Glutamatergic neuron (in vitro differentiated cells): Measurements from ENCODE around the gene PFKM. TPM values are rescaled to one million over a fixed set of nuclear protein-coding genes. Genes with fewer than 3 reads are reported as not detected.
"Not testable (repeated sequence)": the region's sequence is repeated elsewhere in the genome, so short reads cannot be mapped to it uniquely, and the experiment has no call there.

Experiments used
- DNase-seq: peaks from one replicate; pipeline ENCODE4 v3.0.0; 2022
- H3K27ac Mint-ChIP-seq: one replicate; pipeline ENCODE4 v1.8.0; 2020; ENCODE audit warnings: mild to moderate bottlenecking, mixed read lengths, inconsistent platforms; ENCODE audit not compliant: unreplicated experiment
- H3K27me3 Mint-ChIP-seq: one replicate; pipeline ENCODE4 v1.8.0; 2020; ENCODE audit warnings: mild to moderate bottlenecking, moderate library complexity, mixed read lengths, inconsistent platforms; ENCODE audit not compliant: unreplicated experiment
- H3K36me3 Mint-ChIP-seq: one replicate; pipeline ENCODE4 v1.8.0; 2020; ENCODE audit warnings: mild to moderate bottlenecking, mixed read lengths, inconsistent platforms; ENCODE audit not compliant: unreplicated experiment
- H3K4me1 Mint-ChIP-seq: one replicate; pipeline ENCODE4 v1.8.0; 2020; ENCODE audit warnings: mild to moderate bottlenecking, low read depth, mixed read lengths, inconsistent platforms; ENCODE audit not compliant: unreplicated experiment
- H3K4me3 Mint-ChIP-seq: one replicate; pipeline ENCODE4 v1.8.0; 2020; ENCODE audit warnings: mild to moderate bottlenecking, mixed read lengths, inconsistent platforms; ENCODE audit not compliant: unreplicated experiment
- H3K9me3 Mint-ChIP-seq: one replicate; pipeline ENCODE4 v1.8.0; 2020; ENCODE audit warnings: mild to moderate bottlenecking, moderate library complexity, mixed read lengths, inconsistent platforms; ENCODE audit not compliant: unreplicated experiment
- total RNA-seq: library from RNA; stranded (reverse); fragmentation: NEBNext Ultra II Directional; extraction: Animal tissue kit (Norgen Biotek cat#: 25700); gene quantifications from one replicate; pipeline ENCODE4 v1.2.1, GENCODE V29; 2021; ENCODE audit not compliant: unreplicated experiment
- TF ChIP-seq, protein P1 (sequence below): fragments of 200-600 bp; sonication (generic); IDR thresholded peaks from one replicate; pipeline ENCODE4 v1.5.0; 2021; ENCODE audit not compliant: partially characterized antibody, unreplicated experiment

PFKM gene
- total RNA-seq, 1 donor from 2014 or later: 169 TPM

- H3K9me3 Mint-ChIP-seq: peaks cover 7% of the 10 kb centered on the region
- H3K27me3 Mint-ChIP-seq: peaks cover 4% of the 10 kb centered on the region
- peaks cover 3% of the 10 kb centered on the region for H3K4me1 Mint-ChIP-seq
- H3K36me3 Mint-ChIP-seq: peaks cover 5% of the 10 kb centered on the region
- TF ChIP-seq, protein P1, sequence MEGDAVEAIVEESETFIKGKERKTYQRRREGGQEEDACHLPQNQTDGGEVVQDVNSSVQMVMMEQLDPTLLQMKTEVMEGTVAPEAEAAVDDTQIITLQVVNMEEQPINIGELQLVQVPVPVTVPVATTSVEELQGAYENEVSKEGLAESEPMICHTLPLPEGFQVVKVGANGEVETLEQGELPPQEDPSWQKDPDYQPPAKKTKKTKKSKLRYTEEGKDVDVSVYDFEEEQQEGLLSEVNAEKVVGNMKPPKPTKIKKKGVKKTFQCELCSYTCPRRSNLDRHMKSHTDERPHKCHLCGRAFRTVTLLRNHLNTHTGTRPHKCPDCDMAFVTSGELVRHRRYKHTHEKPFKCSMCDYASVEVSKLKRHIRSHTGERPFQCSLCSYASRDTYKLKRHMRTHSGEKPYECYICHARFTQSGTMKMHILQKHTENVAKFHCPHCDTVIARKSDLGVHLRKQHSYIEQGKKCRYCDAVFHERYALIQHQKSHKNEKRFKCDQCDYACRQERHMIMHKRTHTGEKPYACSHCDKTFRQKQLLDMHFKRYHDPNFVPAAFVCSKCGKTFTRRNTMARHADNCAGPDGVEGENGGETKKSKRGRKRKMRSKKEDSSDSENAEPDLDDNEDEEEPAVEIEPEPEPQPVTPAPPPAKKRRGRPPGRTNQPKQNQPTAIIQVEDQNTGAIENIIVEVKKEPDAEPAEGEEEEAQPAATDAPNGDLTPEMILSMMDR: no peak
- no peak for DNase-seq
- H3K27ac Mint-ChIP-seq: peak overlapping the region; percentile 38
- H3K4me3 Mint-ChIP-seq: peak overlapping the region; percentile 41
Measured at GRCh38 chr12:48109424-48109823, 9.7 kb upstream of the PFKM start.

- no peaks in the 10 kb centered on the region for H3K27me3 Mint-ChIP-seq
- TF ChIP-seq, protein P1: no peak
- H3K4me3 Mint-ChIP-seq: no peak overlapping the region
- no peaks in the 10 kb centered on the region for H3K4me1 Mint-ChIP-seq
- no peak for DNase-seq
- no peaks in the 10 kb centered on the region for H3K36me3 Mint-ChIP-seq
- no peak overlapping the region for H3K27ac Mint-ChIP-seq
- H3K9me3 Mint-ChIP-seq: peaks cover 7% of the 10 kb centered on the region
Measured at GRCh38 chr12:48110691-48111311, 8.4 kb upstream of the PFKM start.

DNA sequence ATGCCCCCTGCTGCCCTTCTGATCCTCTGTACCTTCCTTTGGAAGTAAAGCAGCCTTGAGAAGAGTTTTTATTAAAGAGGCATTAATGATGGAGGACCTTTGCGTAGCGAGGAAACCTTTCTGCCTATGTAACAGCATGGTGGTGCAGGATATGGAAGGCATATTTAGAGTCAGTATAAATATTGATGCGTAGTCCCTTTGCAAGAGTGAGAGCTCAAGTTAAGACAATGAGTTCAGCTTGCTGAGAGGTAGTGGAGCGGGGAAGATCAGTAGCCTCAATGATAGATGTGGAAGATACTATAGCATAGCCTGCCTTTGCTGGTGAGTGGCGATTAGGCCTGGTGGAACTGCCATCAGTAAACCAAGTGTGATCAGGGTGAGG lies 7.9 kb upstream of the PFKM start:
- not testable (repeated sequence) for H3K9me3 Mint-ChIP-seq, H3K27me3 Mint-ChIP-seq, H3K4me1 Mint-ChIP-seq, H3K4me3 Mint-ChIP-seq, H3K36me3 Mint-ChIP-seq, DNase-seq, H3K27ac Mint-ChIP-seq

- peaks cover 4% of the 10 kb centered on the region for H3K9me3 Mint-ChIP-seq
- TF ChIP-seq, protein P1: no peak
- no peaks in the 10 kb centered on the region for H3K36me3 Mint-ChIP-seq
- peaks cover 8% of the 10 kb centered on the region for H3K4me1 Mint-ChIP-seq
- H3K27ac Mint-ChIP-seq: no peak overlapping the region
- no peak for DNase-seq
- H3K27me3 Mint-ChIP-seq: peaks cover 5% of the 10 kb centered on the region
- no peak overlapping the region for H3K4me3 Mint-ChIP-seq
Measured at GRCh38 chr12:48115957-48116356, 3.2 kb upstream of the PFKM start.

GRCh38 chr12:48118284-48118871 lies 786 bp upstream of the PFKM start:
- H3K27me3 Mint-ChIP-seq: peaks cover 6% of the 10 kb centered on the region
- TF ChIP-seq, protein P1: no peak
- H3K27ac Mint-ChIP-seq: no peak overlapping the region
- peaks cover 9% of the 10 kb centered on the region for H3K4me1 Mint-ChIP-seq
- peak overlapping the region; percentile 98 for H3K4me3 Mint-ChIP-seq
- H3K9me3 Mint-ChIP-seq: peaks cover 4% of the 10 kb centered on the region
- no peaks in the 10 kb centered on the region for H3K36me3 Mint-ChIP-seq
- DNase-seq: no peak
